SK-N-SH (cell line): ENCODE data around the gene EMX1. TPM values are rescaled to one million over a fixed set of nuclear protein-coding genes. Genes with fewer than 3 reads are reported as not detected.
A peak's percentile ranks its signal among the peaks of the same experiment; 100 is the strongest.

Source experiments
- CTCF ChIA-PET: fragments of 300-600, 350-600 bp; formaldehyde crosslinking; extraction: SDS; loops from one replicate; lab custom pipeline; 2021; lab: Yijun Ruan, JAX
- POLR2A ChIA-PET: fragments of 350-600 bp; sonication (Branson Sonifier 250); formaldehyde crosslinking; extraction: SDS; loops from one replicate; lab custom pipeline; 2020; ENCODE audit warnings: antibody characterized with exemption, inconsistent platforms; lab: Yijun Ruan, JAX
- DNase-seq: peaks from one replicate; pipeline ENCODE4 v3.0.0; 2012
- H2AFZ ChIP-seq: fragments of 200-600 bp; sonication (generic); 2 replicates; pipeline ENCODE4 v1.8.1; 2016; ENCODE audit warnings: antibody characterized with exemption, mild to moderate bottlenecking, low read depth
- H3F3A ChIP-seq: fragments of 200-600 bp; sonication (generic); replicated peaks from 2 replicates; pipeline ENCODE3; 2016; ENCODE audit warnings: antibody characterized with exemption, mild to moderate bottlenecking; ENCODE audit not compliant: insufficient read depth
- H3K27ac ChIP-seq, 2 experiments: fragments of 200-500 bp in 1 of 2; fragments of 200-600 bp in 1 of 2; sonication (Bioruptor generic) in 1 of 2; sonication (generic), shearing (Covaris generic) in 1 of 2; 2 replicates each; pipeline versions ENCODE4 v1.5.1 to v1.6.1; 2014 to 2016; ENCODE audit warnings: low read depth in 2 of 2, inconsistent platforms in 1 of 2, low read length in 1 of 2, mild to moderate bottlenecking in 1 of 2, mixed read lengths in 1 of 2
- H3K27me3 ChIP-seq: fragments of 200-600 bp; sonication (generic), shearing (Covaris generic); 2 replicates; pipeline ENCODE4 v1.6.1; 2016; ENCODE audit warnings: mixed run types; ENCODE audit not compliant: insufficient read depth
- H3K36me3 ChIP-seq, 2 experiments: fragments of 200-500 bp in 1 of 2; fragments of 200-600 bp in 1 of 2; sonication (Bioruptor generic) in 1 of 2; sonication (generic) in 1 of 2; replicated peaks in 1 of 2; 2 replicates each; pipeline versions ENCODE3 to v1.5.1; 2014 to 2016; ENCODE audit warnings: low read length in 1 of 2, mild to moderate bottlenecking in 1 of 2; ENCODE audit not compliant: insufficient read depth in 2 of 2, control insufficient read depth in 1 of 2
- H3K4me1 ChIP-seq, 2 experiments: fragments of 200-500 bp in 1 of 2; fragments of 200-600 bp in 1 of 2; sonication (Bioruptor generic) in 1 of 2; sonication (generic), shearing (Covaris generic) in 1 of 2; 2 replicates each; pipeline versions ENCODE4 v1.5.1 to v1.6.1; 2014 to 2016; ENCODE audit warnings: low read depth in 1 of 2, low read length in 1 of 2, mixed run types in 1 of 2; ENCODE audit not compliant: insufficient read depth in 2 of 2, control insufficient read depth in 1 of 2
- H3K4me2 ChIP-seq: fragments of 200-600 bp; sonication (generic), shearing (Covaris generic); 2 replicates; pipeline ENCODE4 v1.6.1; 2017; ENCODE audit warnings: mixed run types
- H3K4me3 ChIP-seq, 2 experiments: fragments of 200-500 bp in 1 of 2; fragments of 200-600 bp in 1 of 2; sonication (Bioruptor generic) in 1 of 2; sonication (generic), shearing (Covaris generic) in 1 of 2; 2 replicates each; pipeline versions ENCODE4 v1.5.1 to v1.8.1; 2014 to 2016; ENCODE audit warnings: low read depth in 2 of 2, inconsistent platforms in 1 of 2, low read length in 1 of 2, mild to moderate bottlenecking in 1 of 2, mixed read lengths in 1 of 2, moderate library complexity in 1 of 2
- H3K79me2 ChIP-seq: fragments of 200-600 bp; sonication (generic); 2 replicates; pipeline ENCODE4 v1.8.1; 2017; ENCODE audit warnings: mild to moderate bottlenecking; ENCODE audit not compliant: insufficient read depth
- H3K9ac ChIP-seq: fragments of 200-600 bp; sonication (generic); 2 replicates; pipeline ENCODE4 v1.6.1; 2017; ENCODE audit warnings: mixed run types
- H3K9me2 ChIP-seq: fragments of 200-600 bp; sonication (generic); 2 replicates; pipeline ENCODE4 v1.6.1; 2017; ENCODE audit warnings: mixed run types
- H3K9me3 ChIP-seq: fragments of 200-600 bp; sonication (generic); 2 replicates; pipeline ENCODE4 v1.6.1; 2017; ENCODE audit warnings: mixed run types, mild to moderate bottlenecking, moderate library complexity
- H4K20me1 ChIP-seq: fragments of 200-600 bp; sonication (generic); 2 replicates; pipeline ENCODE4 v1.6.1; 2017; ENCODE audit warnings: mild to moderate bottlenecking, mixed run types; ENCODE audit not compliant: insufficient read depth
- EP300 ChIP-seq, 2 experiments: IDR thresholded peaks; 2 replicates each; pipeline versions ENCODE4 v1.4.0 to v1.6.1; 2012; ENCODE audit warnings: borderline replicate concordance in 1 of 2, low read depth in 1 of 2, low read length in 1 of 2
- EZH2phosphoT487 ChIP-seq: fragments of 200-600 bp; sonication (generic); IDR thresholded peaks from 2 replicates; pipeline ENCODE4 v1.6.1; 2017; ENCODE audit warnings: low read depth, mixed run types, mild to moderate bottlenecking, antibody characterized with exemption, moderate library complexity, borderline replicate concordance
- FOSL2 ChIP-seq: IDR thresholded peaks from 2 replicates; pipeline ENCODE4 v1.4.0; 2012; ENCODE audit warnings: low read depth, mild to moderate bottlenecking, moderate library complexity, borderline replicate concordance
- FOXJ3 ChIP-seq: sonication (generic); formaldehyde crosslinking; IDR thresholded peaks from 2 replicates; pipeline ENCODE4 v1.5.1; 2020; ENCODE audit warnings: mild to moderate bottlenecking, missing genetic modification reagents
- FOXM1 ChIP-seq: IDR thresholded peaks from 2 replicates; pipeline ENCODE4 v1.4.0; 2012; ENCODE audit warnings: low read depth, mild to moderate bottlenecking
- GATA2 ChIP-seq: sonication (generic); formaldehyde crosslinking; IDR thresholded peaks from 2 replicates; pipeline ENCODE4 v1.5.0; 2020; ENCODE audit warnings: mild to moderate bottlenecking, missing genetic modification reagents
- JUND ChIP-seq: IDR thresholded peaks from 2 replicates; pipeline ENCODE4 v1.4.0; 2012
- NFIC ChIP-seq: IDR thresholded peaks from 2 replicates; pipeline ENCODE4 v1.4.0; 2012; ENCODE audit warnings: borderline replicate concordance
- POLR2AphosphoS5 ChIP-seq: IDR thresholded peaks from 2 replicates; pipeline ENCODE4 v1.6.1; 2012; ENCODE audit warnings: low read depth, low read length
- RCOR1 ChIP-seq: fragments of 150-350 bp; IDR thresholded peaks from 2 replicates; pipeline ENCODE4 v1.6.1; 2017; ENCODE audit warnings: antibody characterized with exemption, low read length
- RFX5 ChIP-seq: IDR thresholded peaks from 2 replicates; pipeline ENCODE4 v1.6.1; 2012; ENCODE audit warnings: mild to moderate bottlenecking, improper control_type of control experiment, low read length
- SIN3A ChIP-seq: IDR thresholded peaks from 2 replicates; pipeline ENCODE4 v1.6.1; 2012; ENCODE audit warnings: low read depth, mild to moderate bottlenecking, low read length, moderate library complexity, borderline replicate concordance
- SMC3 ChIP-seq: IDR thresholded peaks from 2 replicates; pipeline ENCODE4 v1.6.1; 2012; ENCODE audit warnings: low read depth, low read length, improper control_type of control experiment
- TCF12 ChIP-seq: IDR thresholded peaks from 2 replicates; pipeline ENCODE4 v1.4.0; 2012
- TEAD4 ChIP-seq: IDR thresholded peaks from 2 replicates; pipeline ENCODE4 v1.4.0; 2012; ENCODE audit warnings: mild to moderate bottlenecking, borderline replicate concordance; ENCODE audit not compliant: insufficient read depth
- YY1 ChIP-seq: IDR thresholded peaks from 2 replicates; pipeline ENCODE4 v1.4.0; 2012; ENCODE audit warnings: low read depth, mild to moderate bottlenecking
- WGBS: methylation state at CpG from one replicate; pipeline ENCODE4 v1.1.6; 2017; ENCODE audit warnings: low lambda C conversion rate; 5-methylcytosine and 5-hydroxymethylcytosine counted together
- polyA plus RNA-seq, 3 experiments: library from polyadenylated mRNA; depleted of rRNA; stranded (reverse); fragments of >200 nt; gene quantifications; 2 replicates each; pipeline ENCODE4 v1.2.3, GENCODE V29; 2012
- TF ChIP-seq, protein P1 (sequence below): IDR thresholded peaks from 2 replicates; pipeline ENCODE4 v1.6.1; 2012; ENCODE audit warnings: mild to moderate bottlenecking, low read depth, low read length, moderate library complexity
- TF ChIP-seq, protein P2 (sequence below): fragments of 200-600 bp; sonication (generic); IDR thresholded peaks from 2 replicates; pipeline ENCODE4 v1.6.1; 2017; ENCODE audit warnings: antibody characterized with exemption, mild to moderate bottlenecking, moderate library complexity
- TF ChIP-seq, protein P3 (sequence below): fragments of 150-350 bp; IDR thresholded peaks from 2 replicates; pipeline ENCODE4 v1.6.1; 2016; ENCODE audit warnings: mild to moderate bottlenecking, low read depth, low read length

The EMX1 gene
- polyA plus RNA-seq, 1 of the 3 experiments (the other 2 are of a cell fraction) = not detected

DNA sequence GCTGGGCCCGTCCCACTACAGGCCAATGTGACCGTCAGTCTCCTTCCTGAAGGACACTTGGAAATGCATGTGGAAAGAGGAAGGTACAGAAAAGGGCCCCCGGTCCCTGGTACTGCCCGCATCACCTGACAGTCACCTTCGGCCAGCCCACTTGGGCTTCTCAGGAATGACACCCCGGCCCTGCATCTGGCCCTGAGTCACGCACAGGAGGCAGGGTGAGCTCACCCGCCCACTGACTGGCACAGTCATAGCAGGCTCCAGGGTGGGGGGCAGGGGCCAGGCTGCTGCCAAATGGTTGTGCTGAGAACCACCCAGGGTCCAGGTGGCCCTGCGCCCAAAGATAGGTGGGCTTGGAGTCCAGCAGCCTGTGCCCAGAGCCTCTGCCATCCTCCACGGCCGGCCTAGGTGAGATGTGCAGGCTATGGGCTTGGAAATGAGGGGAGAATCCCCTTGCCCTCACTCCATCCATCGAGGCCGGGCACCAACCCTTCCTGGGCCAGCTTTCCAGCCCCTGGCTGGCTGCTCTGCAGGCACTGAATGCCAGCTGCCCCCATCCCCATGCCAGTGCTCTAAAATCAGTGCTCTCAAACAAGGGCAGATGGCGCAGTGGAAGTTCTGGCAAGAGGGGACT is 14.1 kb downstream of the EMX1 start:
- H3K36me3 ChIP-seq = no peaks in the 10 kb centered on the region
- H3K9me3 ChIP-seq = no peaks in the 10 kb centered on the region
- POLR2A ChIA-PET = interaction anchor here (0.9 kb wide), 1 partner anchor 9 kb away, joined by 3 read pairs; no protein-coding TSS in a partner anchor
- H3K27me3 ChIP-seq = peaks cover 30% of the 10 kb centered on the region
- H3K27ac ChIP-seq = no peak overlapping the region
- H3K79me2 ChIP-seq = no peaks in the 10 kb centered on the region
- WGBS = 60% methylated on average over 9 of the region's 14 CpGs
- H3K9me2 ChIP-seq = no peaks in the 10 kb centered on the region
- no peak overlapping the region for H3K4me2 ChIP-seq
- H2AFZ ChIP-seq = no peak overlapping the region
- no peak overlapping the region for H3K4me3 ChIP-seq
- TF ChIP-seq, protein P1, sequence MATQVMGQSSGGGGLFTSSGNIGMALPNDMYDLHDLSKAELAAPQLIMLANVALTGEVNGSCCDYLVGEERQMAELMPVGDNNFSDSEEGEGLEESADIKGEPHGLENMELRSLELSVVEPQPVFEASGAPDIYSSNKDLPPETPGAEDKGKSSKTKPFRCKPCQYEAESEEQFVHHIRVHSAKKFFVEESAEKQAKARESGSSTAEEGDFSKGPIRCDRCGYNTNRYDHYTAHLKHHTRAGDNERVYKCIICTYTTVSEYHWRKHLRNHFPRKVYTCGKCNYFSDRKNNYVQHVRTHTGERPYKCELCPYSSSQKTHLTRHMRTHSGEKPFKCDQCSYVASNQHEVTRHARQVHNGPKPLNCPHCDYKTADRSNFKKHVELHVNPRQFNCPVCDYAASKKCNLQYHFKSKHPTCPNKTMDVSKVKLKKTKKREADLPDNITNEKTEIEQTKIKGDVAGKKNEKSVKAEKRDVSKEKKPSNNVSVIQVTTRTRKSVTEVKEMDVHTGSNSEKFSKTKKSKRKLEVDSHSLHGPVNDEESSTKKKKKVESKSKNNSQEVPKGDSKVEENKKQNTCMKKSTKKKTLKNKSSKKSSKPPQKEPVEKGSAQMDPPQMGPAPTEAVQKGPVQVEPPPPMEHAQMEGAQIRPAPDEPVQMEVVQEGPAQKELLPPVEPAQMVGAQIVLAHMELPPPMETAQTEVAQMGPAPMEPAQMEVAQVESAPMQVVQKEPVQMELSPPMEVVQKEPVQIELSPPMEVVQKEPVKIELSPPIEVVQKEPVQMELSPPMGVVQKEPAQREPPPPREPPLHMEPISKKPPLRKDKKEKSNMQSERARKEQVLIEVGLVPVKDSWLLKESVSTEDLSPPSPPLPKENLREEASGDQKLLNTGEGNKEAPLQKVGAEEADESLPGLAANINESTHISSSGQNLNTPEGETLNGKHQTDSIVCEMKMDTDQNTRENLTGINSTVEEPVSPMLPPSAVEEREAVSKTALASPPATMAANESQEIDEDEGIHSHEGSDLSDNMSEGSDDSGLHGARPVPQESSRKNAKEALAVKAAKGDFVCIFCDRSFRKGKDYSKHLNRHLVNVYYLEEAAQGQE = no peak
- TF ChIP-seq NFIC (peak; percentile 7; the same call in 1 of the 2 replicates), RCOR1 (no peak), TCF12 (peak; percentile 35; the same call in 1 of the 2 replicates), TEAD4 (no peak), FOSL2 (peak; percentile 63; the same call in 1 of the 2 replicates)
- no peak for DNase-seq
- H3F3A ChIP-seq = no peaks in the 10 kb centered on the region
- CTCF ChIA-PET = interaction anchor here (1.3 to 8.6 kb wide), 2 partner anchors 38 to 246 kb away, joined by 3 to 53 read pairs; no protein-coding TSS in a partner anchor
- H3K9ac ChIP-seq = no peak overlapping the region
- H4K20me1 ChIP-seq = no peaks in the 10 kb centered on the region
- peaks cover 4 to 8% of the 10 kb centered on the region in 2 experiments; a peak in 1 of 4 replicates for H3K4me1 ChIP-seq

DNA sequence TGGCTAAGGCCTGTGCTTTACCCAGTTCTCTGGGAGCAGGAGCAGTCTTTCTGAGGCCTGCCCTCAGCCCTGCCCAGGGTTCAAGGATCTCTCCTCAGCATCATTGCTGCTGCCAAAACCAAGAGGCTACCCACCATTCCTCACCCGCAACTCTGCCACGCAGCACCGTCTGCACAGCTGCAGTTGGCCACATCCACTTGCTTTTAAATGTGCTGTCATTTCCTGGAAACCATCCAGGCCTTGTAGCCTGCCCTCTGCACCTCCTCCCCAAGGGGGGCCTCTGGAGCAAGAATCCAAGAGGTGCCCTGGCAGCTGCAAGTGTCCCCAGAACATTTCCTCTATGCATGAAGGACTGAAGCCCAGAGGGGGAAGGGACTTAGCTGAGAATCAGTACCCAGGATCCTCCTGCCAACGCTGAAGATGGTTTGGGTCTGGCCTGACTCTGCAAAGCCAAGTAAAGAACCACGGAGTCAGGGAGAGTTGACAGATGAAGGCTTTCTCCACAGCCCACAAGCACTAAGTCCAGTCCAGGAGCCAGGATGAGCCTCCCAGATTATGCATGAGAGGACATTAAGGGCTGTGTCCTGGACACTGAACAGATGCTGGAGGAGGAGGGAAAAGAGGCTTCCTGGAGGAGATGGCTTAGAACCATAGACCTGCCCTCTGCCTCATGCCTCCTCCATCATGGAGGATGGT is 14.9 kb downstream of the EMX1 start:
- ChIA-PET CTCF (interaction anchor here (0.9 to 2.7 kb wide), 3 partner anchors 12 to 245 kb away, joined by 3 to 10 read pairs (median 3); no protein-coding TSS in a partner anchor), POLR2A (interaction anchor here (0.9 kb wide), 1 partner anchor 9 kb away, joined by 3 read pairs; no protein-coding TSS in a partner anchor)
- no peak overlapping the region; the same call in 1 of the 2 replicates for H3K4me2 ChIP-seq
- TF ChIP-seq FOXJ3 (CRISPR knock-in tag) = no peak
- TF ChIP-seq TCF12 = no peak
- TF ChIP-seq EZH2phosphoT487 = no peak
- TF ChIP-seq, protein P2, sequence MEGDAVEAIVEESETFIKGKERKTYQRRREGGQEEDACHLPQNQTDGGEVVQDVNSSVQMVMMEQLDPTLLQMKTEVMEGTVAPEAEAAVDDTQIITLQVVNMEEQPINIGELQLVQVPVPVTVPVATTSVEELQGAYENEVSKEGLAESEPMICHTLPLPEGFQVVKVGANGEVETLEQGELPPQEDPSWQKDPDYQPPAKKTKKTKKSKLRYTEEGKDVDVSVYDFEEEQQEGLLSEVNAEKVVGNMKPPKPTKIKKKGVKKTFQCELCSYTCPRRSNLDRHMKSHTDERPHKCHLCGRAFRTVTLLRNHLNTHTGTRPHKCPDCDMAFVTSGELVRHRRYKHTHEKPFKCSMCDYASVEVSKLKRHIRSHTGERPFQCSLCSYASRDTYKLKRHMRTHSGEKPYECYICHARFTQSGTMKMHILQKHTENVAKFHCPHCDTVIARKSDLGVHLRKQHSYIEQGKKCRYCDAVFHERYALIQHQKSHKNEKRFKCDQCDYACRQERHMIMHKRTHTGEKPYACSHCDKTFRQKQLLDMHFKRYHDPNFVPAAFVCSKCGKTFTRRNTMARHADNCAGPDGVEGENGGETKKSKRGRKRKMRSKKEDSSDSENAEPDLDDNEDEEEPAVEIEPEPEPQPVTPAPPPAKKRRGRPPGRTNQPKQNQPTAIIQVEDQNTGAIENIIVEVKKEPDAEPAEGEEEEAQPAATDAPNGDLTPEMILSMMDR = no peak
- no peak for TF ChIP-seq GATA2 (CRISPR knock-in tag)
- TF ChIP-seq POLR2AphosphoS5 = no peak
- no peak for TF ChIP-seq SMC3
- no peak for TF ChIP-seq RFX5
- TF ChIP-seq FOXM1 = no peak
- no peak for TF ChIP-seq NFIC
- TF ChIP-seq RCOR1 = no peak
- no peak for TF ChIP-seq YY1
- no peak for TF ChIP-seq JUND
- no peak for TF ChIP-seq FOSL2
- TF ChIP-seq, protein P3, sequence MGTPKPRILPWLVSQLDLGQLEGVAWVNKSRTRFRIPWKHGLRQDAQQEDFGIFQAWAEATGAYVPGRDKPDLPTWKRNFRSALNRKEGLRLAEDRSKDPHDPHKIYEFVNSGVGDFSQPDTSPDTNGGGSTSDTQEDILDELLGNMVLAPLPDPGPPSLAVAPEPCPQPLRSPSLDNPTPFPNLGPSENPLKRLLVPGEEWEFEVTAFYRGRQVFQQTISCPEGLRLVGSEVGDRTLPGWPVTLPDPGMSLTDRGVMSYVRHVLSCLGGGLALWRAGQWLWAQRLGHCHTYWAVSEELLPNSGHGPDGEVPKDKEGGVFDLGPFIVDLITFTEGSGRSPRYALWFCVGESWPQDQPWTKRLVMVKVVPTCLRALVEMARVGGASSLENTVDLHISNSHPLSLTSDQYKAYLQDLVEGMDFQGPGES = no peak
- TF ChIP-seq EP300 (IDR thresholded peaks at IDR 0.05; ENCODE audit: borderline replicate concordance in 1 of 2, low read depth in 1 of 2, low read length in 1 of 2) = no peak
- TF ChIP-seq SIN3A = no peak

More for the DNA sequence above, 14.9 kb downstream of the EMX1 start:
- Histone ChIP-seq H4K20me1 (no peaks in the 10 kb centered on the region), H3K9me3 (no peaks in the 10 kb centered on the region), H2AFZ (no peak overlapping the region), H3K4me3 (no peak overlapping the region), H3K9me2 (no peaks in the 10 kb centered on the region), H3K79me2 (no peaks in the 10 kb centered on the region), H3K36me3 (no peaks in the 10 kb centered on the region), H3K9ac (no peak overlapping the region), H3K4me1 (peaks cover 8 to 10% of the 10 kb centered on the region in 2 experiments; a peak in 1 of 4 replicates), H3K27ac (no peak overlapping the region), H3K27me3 (peaks cover 22% of the 10 kb centered on the region), H3F3A (no peaks in the 10 kb centered on the region)
- no peak for DNase-seq
- 66% methylated on average over 5 of the region's 5 CpGs for WGBS
